Measurements from ENCODE around the gene SERPINA3. TPM values are rescaled to one million over a fixed set of nuclear protein-coding genes. Genes with fewer than 3 reads are reported as not detected.

The SERPINA3 gene
- total and polyA plus RNA-seq, 2 experiments from 2014 or later, result 0.75 to 1.1 TPM

- no peaks in the 10 kb centered on the region for H3K9me2 ChIP-seq (ENCODE audit: insufficient read depth)
- no peak overlapping the region for H3K9ac ChIP-seq
- H4K20me1 ChIP-seq (ENCODE audit: insufficient read depth), result no peaks in the 10 kb centered on the region
- no peaks in the 10 kb centered on the region for H3F3A ChIP-seq (ENCODE audit: insufficient read depth)
- DNase-seq, result no peak
- no peak overlapping the region for H2AFZ ChIP-seq
- no peaks in the 10 kb centered on the region for H3K36me3 ChIP-seq (ENCODE audit: low read depth)
- WGBS, 2 experiments (ENCODE audit: low coverage in 1 of 2, low lambda C conversion rate in 2 of 2, missing lambda C conversion rate in 2 of 2), result 70% methylated on average over 10 of the region's 10 CpGs
- no peaks in the 10 kb centered on the region for H3K79me2 ChIP-seq (ENCODE audit: insufficient read depth)
- in situ Hi-C loops (cut with MboI), result no loop called here
- no peak overlapping the region for H3K27ac ChIP-seq
- no peak overlapping the region for H3K4me3 ChIP-seq
- H3K9me3 ChIP-seq (ENCODE audit: low read depth), result no peaks in the 10 kb centered on the region
- no peaks in the 10 kb centered on the region for H3K4me1 ChIP-seq (ENCODE audit: insufficient read depth)
- peaks cover 19% of the 10 kb centered on the region; the same call in 1 of the 2 replicates for H3K27me3 ChIP-seq (replicated peaks; ENCODE audit: insufficient read depth)
- no peak overlapping the region for H3K4me2 ChIP-seq (ENCODE audit: unreplicated experiment)
- TF ChIP-seq EZH2 (IDR thresholded peaks at IDR 0.05; ENCODE audit: insufficient read depth, poor library complexity, severe bottlenecking) (no peak), EZH2phosphoT487 (IDR thresholded peaks at IDR 0.05; ENCODE audit: insufficient read depth, low read depth) (no peak)
Measured at GRCh38 chr14:94624537-94625352, 12.6 kb downstream of the SERPINA3 start.

GRCh38 chr14:94625353-94625635 lies 13.1 kb downstream of the SERPINA3 start:
- Histone ChIP-seq H3K27me3 (replicated peaks; ENCODE audit: insufficient read depth) (peaks cover 19% of the 10 kb centered on the region; the same call in 1 of the 2 replicates), H2AFZ (no peak overlapping the region), H3K27ac (no peak overlapping the region), H3K9me2 (ENCODE audit: insufficient read depth) (no peaks in the 10 kb centered on the region), H4K20me1 (ENCODE audit: insufficient read depth) (no peaks in the 10 kb centered on the region), H3K79me2 (ENCODE audit: insufficient read depth) (no peaks in the 10 kb centered on the region), H3K9me3 (ENCODE audit: low read depth) (no peaks in the 10 kb centered on the region), H3K9ac (no peak overlapping the region), H3K4me3 (no peak overlapping the region), H3K4me1 (ENCODE audit: insufficient read depth) (no peaks in the 10 kb centered on the region), H3F3A (ENCODE audit: insufficient read depth) (no peaks in the 10 kb centered on the region), H3K36me3 (ENCODE audit: low read depth) (no peaks in the 10 kb centered on the region), H3K4me2 (ENCODE audit: unreplicated experiment) (no peak overlapping the region)
- in situ Hi-C loops (cut with MboI), result no loop called here
- no peak for TF ChIP-seq EZH2 (IDR thresholded peaks at IDR 0.05; ENCODE audit: insufficient read depth, poor library complexity, severe bottlenecking)
- TF ChIP-seq EZH2phosphoT487 (IDR thresholded peaks at IDR 0.05; ENCODE audit: insufficient read depth, low read depth), result no peak
- DNase-seq, result no peak
- 45 to 46% methylated on average over 2 of the region's 2 CpGs for WGBS, 2 experiments (ENCODE audit: low coverage in 1 of 2, low lambda C conversion rate in 2 of 2, missing lambda C conversion rate in 2 of 2)

- H3F3A ChIP-seq (ENCODE audit: insufficient read depth), result no peaks in the 10 kb centered on the region
- H4K20me1 ChIP-seq (ENCODE audit: insufficient read depth), result no peaks in the 10 kb centered on the region
- H3K9me3 ChIP-seq (ENCODE audit: low read depth), result no peaks in the 10 kb centered on the region
- H3K27me3 ChIP-seq (replicated peaks; ENCODE audit: insufficient read depth), result peaks cover 20% of the 10 kb centered on the region; the same call in 1 of the 2 replicates
- H3K4me3 ChIP-seq, result no peak overlapping the region
- in situ Hi-C loops (cut with MboI), result no loop called here
- H3K9ac ChIP-seq, result no peak overlapping the region
- H3K27ac ChIP-seq, result no peak overlapping the region
- TF ChIP-seq EZH2 (IDR thresholded peaks at IDR 0.05; ENCODE audit: insufficient read depth, poor library complexity, severe bottlenecking) (no peak), EZH2phosphoT487 (IDR thresholded peaks at IDR 0.05; ENCODE audit: insufficient read depth, low read depth) (no peak)
- H3K4me1 ChIP-seq (ENCODE audit: insufficient read depth), result no peaks in the 10 kb centered on the region
- 69 to 71% methylated on average over 5 of the region's 5 CpGs for WGBS, 2 experiments (ENCODE audit: low coverage in 1 of 2, low lambda C conversion rate in 2 of 2, missing lambda C conversion rate in 2 of 2)
- no peak for DNase-seq
- H2AFZ ChIP-seq, result no peak overlapping the region
- no peaks in the 10 kb centered on the region for H3K79me2 ChIP-seq (ENCODE audit: insufficient read depth)
- H3K9me2 ChIP-seq (ENCODE audit: insufficient read depth), result no peaks in the 10 kb centered on the region
- no peak overlapping the region for H3K4me2 ChIP-seq (ENCODE audit: unreplicated experiment)
- H3K36me3 ChIP-seq (ENCODE audit: low read depth), result no peaks in the 10 kb centered on the region
Measured at GRCh38 chr14:94628578-94628977, 16.4 kb downstream of the SERPINA3 start.

- no peaks in the 10 kb centered on the region for H3K9me3 ChIP-seq (ENCODE audit: low read depth)
- peaks cover 12% of the 10 kb centered on the region; the same call in 1 of the 2 replicates for H3K27me3 ChIP-seq (replicated peaks; ENCODE audit: insufficient read depth)
- H3K4me1 ChIP-seq (ENCODE audit: insufficient read depth), result no peaks in the 10 kb centered on the region
- no peaks in the 10 kb centered on the region for H3K79me2 ChIP-seq (ENCODE audit: insufficient read depth)
- DNase-seq, result no peak
- no peaks in the 10 kb centered on the region for H3K9me2 ChIP-seq (ENCODE audit: insufficient read depth)
- WGBS, 2 experiments (ENCODE audit: low coverage in 1 of 2, low lambda C conversion rate in 2 of 2, missing lambda C conversion rate in 2 of 2), result 56 to 66% methylated on average over 4 of the region's 4 CpGs
- no peak for TF ChIP-seq EZH2 (IDR thresholded peaks at IDR 0.05; ENCODE audit: insufficient read depth, poor library complexity, severe bottlenecking)
- TF ChIP-seq EZH2phosphoT487 (IDR thresholded peaks at IDR 0.05; ENCODE audit: insufficient read depth, low read depth), result no peak
- H4K20me1 ChIP-seq (ENCODE audit: insufficient read depth), result no peaks in the 10 kb centered on the region
- no peak overlapping the region for H3K4me3 ChIP-seq
- H3K9ac ChIP-seq, result no peak overlapping the region
- no peaks in the 10 kb centered on the region for H3F3A ChIP-seq (ENCODE audit: insufficient read depth)
- H2AFZ ChIP-seq, result no peak overlapping the region
- in situ Hi-C loops (cut with MboI), result no loop called here
- no peaks in the 10 kb centered on the region for H3K36me3 ChIP-seq (ENCODE audit: low read depth)
- no peak overlapping the region for H3K4me2 ChIP-seq (ENCODE audit: unreplicated experiment)
- H3K27ac ChIP-seq, result no peak overlapping the region
Measured at GRCh38 chr14:94630396-94630795, 18.2 kb downstream of the SERPINA3 start.
